ENCODE results near the gene CDPF1.
A peak's percentile ranks its signal among the peaks of the same experiment; 100 is the strongest.

CDPF1 gene

DNA sequence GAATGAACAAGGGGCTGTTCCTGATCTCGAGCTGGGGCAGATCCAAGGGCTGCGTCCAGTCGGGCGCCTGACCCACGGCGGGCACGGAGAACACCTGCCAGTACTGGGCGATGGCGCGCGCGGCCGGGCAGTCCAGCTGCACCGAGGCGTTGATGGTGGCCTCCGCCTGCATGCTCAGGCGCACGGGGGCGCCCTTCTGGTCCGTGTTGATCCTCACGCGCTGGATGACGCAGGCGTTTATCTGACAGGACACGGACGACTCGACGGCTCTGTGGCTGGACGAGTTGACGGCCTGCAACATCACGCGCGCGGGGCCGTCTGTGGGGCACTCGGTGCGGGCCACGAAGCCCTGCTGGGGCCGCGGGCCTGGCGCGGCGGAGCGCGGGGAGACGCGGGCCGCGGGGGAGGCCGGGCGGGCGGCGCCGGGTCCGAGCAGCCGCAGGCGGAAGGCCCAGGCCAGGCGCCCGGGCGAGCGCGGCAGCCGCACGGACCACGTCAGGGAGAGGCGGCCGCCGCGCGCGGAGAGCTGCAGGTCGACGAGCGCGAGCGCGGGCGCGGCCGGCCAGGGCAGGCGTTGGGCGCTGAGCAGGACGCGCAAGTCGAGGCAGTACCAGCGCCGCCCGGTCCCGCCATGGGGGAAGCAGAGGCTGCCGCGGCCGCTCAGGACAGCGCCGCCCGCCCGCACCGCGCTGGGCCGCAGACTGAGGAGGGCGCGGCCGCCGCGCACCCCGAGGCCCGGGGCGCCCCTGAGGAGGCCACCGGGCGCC, 12.5 kb upstream of the CDPF1 start:
- FAIRE-seq (no peak), DNase-seq (ENCODE audit: extremely low spot score, insufficient read length, low read depth) (no peak)

DNA sequence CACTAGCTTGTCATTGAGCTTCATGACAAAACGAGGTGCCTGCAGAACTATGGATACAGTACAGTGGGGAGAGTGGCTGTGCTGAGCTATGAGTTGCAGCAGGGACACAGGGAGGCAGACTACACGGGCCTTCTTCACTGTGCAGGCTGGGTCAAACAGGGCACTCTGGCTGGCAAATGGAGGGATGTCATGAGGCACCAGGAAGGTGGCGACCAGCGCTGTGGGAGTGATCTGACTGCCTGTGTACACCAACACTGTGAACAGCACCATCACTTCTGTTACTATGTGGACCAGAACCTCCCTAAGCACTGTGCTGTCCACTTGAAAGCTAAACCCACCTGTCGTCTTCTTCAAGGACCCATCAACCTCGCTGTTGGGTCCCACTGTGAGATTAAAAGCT, 9.9 kb upstream of the CDPF1 start:
- FAIRE-seq (no peak), DNase-seq (ENCODE audit: extremely low spot score, insufficient read length, low read depth) (no peak)

DNA sequence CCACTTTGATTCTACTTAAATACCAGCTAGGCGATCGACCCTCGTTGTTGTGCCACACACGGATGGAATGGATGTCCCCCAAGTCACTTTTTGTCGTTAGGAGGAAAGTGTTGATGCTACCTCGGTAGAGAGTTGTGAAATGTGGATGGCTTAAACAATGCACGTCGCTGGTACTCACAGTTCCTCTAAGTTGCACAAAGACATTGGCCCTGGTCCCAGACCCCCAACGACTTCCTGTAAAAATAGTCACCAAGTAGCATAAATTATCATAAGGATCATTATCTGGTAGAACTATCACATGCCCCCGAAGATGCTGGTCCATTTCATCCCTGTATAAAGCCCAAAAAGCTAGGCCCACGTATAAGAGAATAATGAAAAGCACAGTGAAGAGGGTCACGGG, 9.3 kb upstream of the CDPF1 start:
- no peak for FAIRE-seq
- no peak for DNase-seq (ENCODE audit: extremely low spot score, insufficient read length, low read depth)

DNA sequence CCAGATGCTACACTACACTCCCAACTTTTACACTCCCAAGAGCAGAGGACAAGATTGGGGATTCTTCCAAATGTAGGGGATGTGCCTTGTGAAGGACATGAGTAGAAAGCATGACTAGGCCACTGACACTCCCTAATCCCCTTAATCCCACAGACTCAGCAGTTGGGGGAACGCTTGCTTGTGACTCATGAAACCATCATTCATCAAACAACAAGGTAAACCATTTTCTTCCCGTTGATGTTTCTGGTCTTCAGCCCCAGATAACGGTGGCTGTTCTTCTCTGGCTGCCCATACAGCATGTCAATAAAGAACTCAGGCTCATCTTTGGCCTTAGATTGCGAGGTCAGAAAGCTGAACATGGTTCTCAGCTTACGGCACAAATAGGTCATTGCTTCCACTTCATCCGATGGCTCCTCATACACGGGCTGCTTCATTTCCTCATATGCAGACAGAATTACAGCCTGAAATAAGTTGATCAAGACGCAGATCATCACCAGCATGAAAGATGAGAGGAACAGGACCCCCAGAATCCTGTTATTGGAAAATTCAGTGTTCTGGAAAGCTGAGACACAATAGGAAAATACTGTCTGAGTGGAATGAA, 6.4 kb upstream of the CDPF1 start:
- FAIRE-seq (no peak), DNase-seq (ENCODE audit: extremely low spot score, insufficient read length, low read depth) (no peak)

DNA sequence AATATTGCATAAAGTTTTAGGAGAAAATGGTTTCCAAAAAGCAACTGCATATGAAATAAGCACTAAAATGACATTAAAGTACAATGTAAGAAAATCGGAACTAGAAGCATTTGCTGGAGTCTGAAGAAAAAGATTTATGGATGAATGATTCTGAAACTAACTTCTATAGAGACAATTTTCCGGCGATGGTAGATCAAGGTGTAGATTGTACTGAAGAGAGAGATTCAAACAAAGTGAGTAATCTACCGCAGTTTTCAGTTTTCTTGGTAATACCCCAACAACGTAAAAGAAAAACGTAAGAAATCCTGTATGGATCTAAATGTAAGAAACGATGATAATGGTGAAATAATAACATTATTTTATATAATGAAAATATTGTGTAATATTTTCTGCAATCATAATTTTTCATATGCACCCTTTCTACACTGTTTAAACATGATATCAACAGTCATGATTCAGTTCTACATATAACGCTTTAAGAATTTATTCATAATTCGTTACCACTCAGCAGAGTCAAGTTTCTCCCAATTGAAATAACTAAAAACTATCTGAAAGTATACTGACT, 1.8 kb upstream of the CDPF1 start:
- peak; percentile 29 for FAIRE-seq

DNA sequence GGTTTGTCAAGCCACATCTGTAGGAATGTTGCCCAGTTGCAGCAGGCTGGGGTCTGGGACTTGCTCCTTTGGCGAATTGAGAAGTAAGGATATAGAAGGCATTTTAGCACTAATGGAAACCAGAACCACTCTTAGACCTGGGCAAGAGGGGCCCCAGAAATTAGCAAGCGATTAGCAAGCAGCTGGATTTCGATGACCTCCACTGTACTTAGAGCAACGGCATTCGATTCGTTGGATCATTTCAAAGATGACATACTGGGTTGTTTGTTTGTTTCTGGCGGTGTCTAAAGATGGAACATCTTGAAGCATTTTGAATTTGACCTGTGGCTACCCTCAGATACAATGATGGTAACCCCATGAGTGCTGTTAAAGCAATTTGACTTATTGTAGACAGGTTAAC, 1.2 kb upstream of the CDPF1 start:
- no peak for DNase-seq (ENCODE audit: extremely low spot score, insufficient read length, low read depth)
- FAIRE-seq = no peak

More for the DNA sequence above, 1.8 kb upstream of the CDPF1 start:
- no peak for DNase-seq (ENCODE audit: extremely low spot score, insufficient read length, low read depth)

DNA sequence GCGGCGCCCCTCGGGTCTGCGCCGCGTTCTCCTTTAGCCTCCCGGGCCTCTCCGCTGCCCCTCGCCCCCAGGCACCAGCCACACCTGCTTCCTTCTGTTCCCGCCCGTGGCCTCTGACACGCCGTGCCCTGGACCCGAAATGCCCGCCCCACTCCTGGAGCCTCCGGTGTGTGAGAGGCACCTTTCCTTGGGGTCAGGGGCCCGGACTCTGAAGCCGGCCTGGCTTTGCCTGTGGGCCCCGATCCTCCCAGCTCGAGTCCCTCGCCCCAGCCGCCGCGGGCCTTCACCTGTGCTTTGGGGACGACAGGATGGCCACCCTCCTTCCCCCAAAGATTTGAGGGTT, 661 bp upstream of the CDPF1 start:
- FAIRE-seq = no peak
- no peak for DNase-seq (ENCODE audit: extremely low spot score, insufficient read length, low read depth)

DNA sequence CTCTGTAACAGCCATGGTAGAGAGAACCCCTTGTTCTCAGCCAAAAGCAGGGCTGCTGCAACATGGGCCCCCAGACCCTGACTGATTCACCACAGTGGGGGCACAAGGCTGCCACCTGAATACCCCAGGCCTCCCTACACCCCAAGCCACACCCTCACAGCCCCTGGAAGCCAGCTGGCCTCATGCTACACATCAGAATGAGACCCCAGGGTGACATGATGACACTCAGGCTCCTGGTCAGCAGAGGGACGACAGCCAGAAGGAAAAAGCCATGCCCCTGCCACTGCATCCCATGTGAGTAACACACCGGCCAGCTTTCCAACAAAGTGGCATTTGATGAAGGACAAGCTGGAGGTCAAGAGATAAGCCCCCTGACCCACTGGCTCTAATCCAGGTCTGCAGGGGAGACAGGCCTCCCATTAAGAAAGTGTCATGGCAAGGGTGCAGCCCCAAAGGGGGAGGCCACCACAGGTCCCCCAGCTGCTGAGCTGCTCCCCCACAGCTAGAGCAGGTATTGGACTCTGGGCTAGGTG, 2.6 kb downstream of the CDPF1 start:
- FAIRE-seq (no peak), DNase-seq (ENCODE audit: extremely low spot score, insufficient read length, low read depth) (no peak)

DNA sequence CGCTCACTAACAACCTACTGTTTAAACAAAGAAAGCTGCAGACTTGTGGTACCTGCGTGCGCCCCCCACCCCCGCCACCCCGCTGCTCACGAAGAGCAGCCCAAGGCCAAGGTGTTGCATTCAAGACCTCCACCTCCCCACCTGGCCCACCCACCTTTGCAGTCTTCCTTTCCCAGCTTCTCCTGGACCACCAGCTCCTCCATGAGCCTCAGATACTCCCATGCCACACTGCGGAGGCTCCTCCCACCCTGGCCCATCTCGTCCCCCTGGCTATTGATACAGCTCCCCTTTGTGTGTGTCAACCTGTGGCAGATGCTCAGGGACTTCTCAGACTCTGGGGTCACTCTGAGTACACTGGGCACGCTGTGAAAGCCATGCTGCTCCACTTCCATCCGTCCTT, 3.9 kb downstream of the CDPF1 start:
- no peak for DNase-seq (ENCODE audit: extremely low spot score, insufficient read length, low read depth)
- no peak for FAIRE-seq

DNA sequence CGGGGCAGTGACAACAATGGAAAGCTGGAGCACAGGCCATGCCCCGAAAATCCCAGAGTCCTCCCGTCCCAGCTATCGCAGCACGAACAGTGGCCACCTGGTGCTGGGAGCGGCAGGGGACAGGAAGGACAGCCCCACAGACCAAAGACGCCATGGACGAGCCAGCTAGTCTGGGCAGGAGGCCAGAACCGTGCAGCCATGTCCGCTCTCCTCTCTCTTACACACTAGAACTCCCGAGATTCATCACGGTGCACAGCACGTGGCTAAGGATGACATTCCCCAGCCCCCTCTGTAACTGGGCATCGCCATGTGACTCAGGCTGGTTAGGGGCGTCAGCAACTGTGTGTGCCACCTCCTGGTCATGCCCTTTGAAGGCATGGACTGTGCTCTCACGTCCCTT, 4.6 kb downstream of the CDPF1 start:
- no peak for FAIRE-seq
- DNase-seq (ENCODE audit: extremely low spot score, insufficient read length, low read depth) = no peak

DNA sequence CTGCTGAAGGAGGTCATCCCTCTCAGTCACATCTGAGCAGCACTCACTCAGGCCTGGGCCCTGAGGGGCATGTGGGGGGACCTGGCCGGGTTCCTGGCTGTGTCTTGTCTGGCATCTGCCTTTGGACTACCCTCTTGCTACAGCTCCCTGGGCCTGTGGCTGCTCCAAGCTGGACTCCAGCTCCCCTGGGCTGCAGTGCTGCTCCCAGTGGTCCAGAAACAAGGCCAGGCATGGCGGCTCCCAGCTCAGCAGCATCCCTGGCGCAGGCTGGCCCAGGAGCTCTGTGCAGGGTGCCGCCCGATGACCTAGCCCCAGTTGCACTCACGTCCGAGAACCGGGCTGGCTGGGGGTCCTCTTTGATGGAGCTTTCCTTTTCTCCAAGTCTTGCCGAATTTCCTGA, 5.3 kb downstream of the CDPF1 start:
- DNase-seq (ENCODE audit: extremely low spot score, insufficient read length, low read depth) (no peak), FAIRE-seq (no peak)

DNA sequence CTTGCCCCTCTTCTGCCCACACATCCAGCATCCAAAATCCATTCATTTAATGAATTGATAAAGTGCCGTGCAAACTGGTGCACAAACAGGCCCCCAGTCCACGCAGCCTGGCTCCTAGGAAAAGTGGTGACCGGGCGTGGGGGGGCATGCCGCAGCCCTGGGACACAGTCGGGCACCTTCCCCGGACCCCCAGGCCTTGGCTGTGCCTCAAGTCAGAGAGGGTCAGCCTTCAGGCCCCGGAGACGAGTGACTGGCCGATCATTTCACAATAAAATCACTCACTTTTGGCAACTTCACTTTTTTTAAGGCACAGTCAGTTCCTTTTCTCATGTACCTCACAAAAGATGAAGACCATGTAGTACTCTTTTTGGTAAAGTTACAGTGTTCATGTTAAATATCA, 8.0 kb downstream of the CDPF1 start:
- DNase-seq (ENCODE audit: extremely low spot score, insufficient read length, low read depth) (no peak), FAIRE-seq (no peak)

DNA sequence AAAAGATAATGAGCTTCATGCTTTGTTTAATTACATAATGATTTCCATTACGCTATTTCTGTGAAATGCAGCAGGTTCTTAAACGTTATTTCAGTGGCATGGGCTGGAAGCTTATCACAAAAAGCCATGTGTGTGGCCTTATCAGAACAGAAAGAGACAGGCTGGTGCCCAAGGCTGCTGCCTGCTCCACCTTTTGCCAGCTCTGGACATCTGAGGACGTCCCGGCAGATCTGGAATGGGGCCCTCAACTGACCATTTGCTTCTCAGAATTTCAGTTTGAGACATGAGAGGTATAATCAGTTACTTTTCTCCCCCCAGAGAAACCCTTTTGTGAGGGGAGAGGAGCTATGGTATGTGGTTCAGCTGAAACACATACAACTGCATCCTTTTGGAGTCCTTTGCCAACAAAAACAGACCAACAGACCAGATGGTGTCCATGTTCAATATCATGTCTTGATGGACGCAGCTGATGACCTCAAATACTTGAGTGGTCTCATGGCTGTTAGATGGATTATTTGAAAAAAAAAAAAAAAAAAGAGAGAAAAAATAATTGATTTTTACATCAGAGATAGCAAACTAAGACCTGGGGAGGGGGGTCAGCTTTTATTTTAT, 8.6 kb downstream of the CDPF1 start:
- FAIRE-seq (no peak), DNase-seq (ENCODE audit: extremely low spot score, insufficient read length, low read depth) (no peak)

DNA sequence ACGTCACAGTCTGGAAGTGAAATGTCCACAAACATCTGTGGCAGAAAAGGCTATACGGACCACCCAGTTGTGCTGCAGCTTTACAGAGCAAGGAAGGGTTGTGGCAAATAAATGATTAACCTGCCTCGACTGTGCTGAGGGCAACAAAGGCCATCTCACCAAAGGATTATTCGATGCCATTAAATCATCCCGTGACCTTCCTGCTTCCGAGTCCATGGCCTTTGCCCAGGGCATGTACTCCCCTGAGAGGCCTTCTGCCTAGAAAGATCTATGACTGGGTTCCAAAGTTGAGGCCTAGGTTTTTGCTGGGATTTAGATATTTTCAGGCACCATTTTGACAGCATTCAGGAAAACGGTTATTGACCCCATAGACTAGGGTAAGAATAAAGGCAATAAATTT, 9.2 kb downstream of the CDPF1 start:
- FAIRE-seq (no peak), DNase-seq (ENCODE audit: extremely low spot score, insufficient read length, low read depth) (no peak)

DNA sequence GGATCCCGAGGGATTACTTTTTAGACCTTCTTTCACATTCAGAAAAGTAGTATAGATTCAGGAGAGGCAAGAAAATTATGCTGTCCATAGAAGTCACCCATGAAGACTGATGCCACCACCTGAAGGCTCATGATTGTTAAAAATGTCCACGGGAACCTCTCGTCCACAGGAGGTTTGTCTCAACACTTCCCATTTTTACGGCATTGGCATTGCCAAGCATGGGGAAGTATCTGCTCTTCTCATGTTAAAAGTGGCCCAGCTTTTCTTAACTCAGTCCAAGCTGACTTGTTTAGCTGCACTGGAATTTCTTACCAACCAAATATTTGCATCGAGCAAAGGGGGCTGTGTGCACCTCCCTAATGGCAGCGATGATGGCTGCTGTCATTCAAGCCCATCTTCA, 9.6 kb downstream of the CDPF1 start:
- no peak for DNase-seq (ENCODE audit: extremely low spot score, insufficient read length, low read depth)
- no peak for FAIRE-seq

DNA sequence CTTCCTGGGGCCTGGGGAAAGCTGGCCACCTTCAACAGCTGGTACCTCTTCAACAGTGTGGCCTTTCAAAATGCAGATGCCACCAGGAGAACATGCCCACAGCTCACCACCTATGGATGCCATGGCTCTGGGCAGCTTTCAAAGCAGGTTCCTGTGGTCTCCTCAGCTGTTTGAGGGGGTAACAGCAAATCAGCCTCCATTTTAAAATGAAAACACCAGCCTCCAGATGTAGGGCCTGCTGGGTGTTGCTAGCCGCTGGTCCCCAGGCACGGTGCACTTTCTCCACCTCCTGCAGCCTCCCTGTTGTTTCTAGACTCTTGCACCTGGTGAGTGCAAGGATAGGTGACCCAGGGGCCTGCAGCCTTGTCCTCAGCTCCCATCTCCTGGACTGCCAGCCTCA, 10.0 kb downstream of the CDPF1 start:
- no peak for DNase-seq (ENCODE audit: extremely low spot score, insufficient read length, low read depth)
- FAIRE-seq = no peak

DNA sequence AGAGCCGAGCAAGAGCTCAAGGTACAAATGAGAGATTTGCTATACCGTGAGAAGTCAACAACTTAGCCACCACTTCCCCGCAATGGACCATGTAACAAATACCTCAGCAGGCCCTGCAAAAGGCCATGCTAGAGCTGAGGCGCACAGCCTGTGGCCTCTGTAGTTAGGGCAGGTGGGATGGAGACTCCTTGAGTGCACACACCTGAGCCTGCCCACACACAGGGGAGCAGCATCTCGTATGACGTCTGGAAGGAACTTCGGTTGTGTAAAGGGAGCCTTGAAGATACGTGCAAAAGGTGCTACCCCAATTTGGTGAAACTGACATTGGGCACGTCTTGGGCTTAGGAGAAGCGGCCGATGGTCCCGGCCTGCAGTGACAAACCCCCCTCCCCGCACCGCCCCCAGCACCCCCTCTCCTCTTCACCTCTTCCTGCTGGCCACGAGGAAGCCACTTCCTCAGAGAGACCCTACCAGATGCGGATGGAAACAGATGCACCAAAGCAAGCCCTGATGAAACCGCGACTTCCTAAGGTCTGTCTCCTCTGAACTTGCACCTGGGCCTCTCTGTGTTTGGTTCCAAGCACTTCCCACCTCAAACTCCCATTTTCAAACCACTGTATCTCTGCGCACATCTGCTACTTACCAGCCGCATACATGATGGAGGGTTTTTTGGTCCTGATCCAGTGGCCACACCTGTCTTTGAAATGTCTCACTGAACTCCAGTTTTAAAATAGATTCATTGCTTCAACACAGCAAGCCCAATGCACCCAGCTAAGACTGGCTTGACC, 10.6 kb downstream of the CDPF1 start:
- FAIRE-seq = no peak
- no peak for DNase-seq (ENCODE audit: extremely low spot score, insufficient read length, low read depth)

DNA sequence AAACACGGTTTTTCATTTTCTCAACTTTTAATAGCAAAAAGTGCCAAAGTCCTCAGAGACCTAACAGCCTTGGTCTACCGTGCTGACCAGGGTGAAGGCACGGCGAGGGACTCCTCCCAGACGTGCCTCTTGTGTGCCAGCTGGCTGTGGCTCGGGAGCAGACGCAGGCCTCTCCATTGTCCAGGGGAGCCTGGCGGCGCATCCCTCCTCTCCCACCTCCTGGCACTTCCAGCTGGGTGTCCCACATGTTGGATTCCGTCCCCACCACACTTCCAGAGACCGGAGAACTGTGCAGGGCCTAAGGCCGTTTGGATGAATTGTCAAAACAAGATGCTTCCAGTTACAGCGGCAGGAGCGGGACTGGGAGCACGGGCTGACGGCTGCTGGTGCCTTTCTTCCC, 11.6 kb downstream of the CDPF1 start:
- no peak for FAIRE-seq

DNA sequence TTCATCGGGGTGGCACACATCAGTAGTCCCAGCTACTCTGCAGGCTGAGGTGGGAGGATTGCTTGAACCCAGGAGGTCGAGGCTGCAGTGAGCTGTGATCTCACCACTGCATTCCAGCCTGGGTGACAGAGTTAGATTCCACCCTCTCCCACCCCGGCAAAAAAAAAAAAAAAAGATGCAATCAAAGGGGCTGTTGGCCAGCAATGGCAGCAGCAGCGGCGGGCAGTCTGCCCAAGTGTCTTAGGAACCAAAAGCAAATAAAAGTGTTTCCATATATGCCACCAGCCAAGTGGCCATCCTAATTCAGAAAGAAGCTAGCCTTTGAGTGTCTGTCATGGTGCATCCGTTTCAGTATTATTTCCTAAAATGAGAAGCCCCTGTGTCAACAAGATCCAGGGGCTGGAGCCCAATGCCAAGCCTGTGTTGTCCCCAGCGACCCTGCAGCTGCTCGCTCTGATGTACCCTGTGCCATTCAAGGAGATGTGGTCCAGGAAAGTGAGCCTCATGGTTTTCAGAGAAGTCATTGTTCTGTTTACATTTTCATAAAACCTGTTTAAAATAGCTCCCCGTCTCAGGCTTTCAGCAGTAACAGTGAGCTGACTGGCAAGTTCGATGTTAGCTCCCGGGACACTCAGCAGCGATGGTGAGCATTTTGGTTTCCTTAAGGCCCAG, 12.5 kb downstream of the CDPF1 start:
- DNase-seq (ENCODE audit: extremely low spot score, insufficient read length, low read depth) = no peak
- no peak for FAIRE-seq

More for the DNA sequence above, 11.6 kb downstream of the CDPF1 start:
- DNase-seq (ENCODE audit: extremely low spot score, insufficient read length, low read depth) = no peak

DNA sequence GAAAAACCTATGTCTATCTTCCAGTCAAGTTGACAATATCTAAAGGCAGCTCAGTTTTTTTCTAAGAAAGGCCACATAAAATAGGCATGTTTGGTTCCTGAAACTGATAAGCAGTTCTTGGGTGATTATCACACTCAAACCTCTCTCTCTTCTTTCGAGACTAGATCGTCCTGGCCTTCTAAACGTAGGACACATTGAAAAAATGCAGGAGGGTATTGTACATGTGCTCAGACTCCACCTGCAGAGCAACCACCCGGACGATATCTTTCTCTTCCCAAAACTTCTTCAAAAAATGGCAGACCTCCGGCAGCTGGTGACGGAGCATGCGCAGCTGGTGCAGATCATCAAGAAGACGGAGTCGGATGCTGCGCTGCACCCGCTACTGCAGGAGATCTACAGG, 15.1 kb downstream of the CDPF1 start:
- no peak for DNase-seq (ENCODE audit: extremely low spot score, insufficient read length, low read depth)
- FAIRE-seq = no peak

All from GM18507 (cell line).